ENCODE data around the gene HYAL4. TPM values are rescaled to one million over a fixed set of nuclear protein-coding genes. Genes with fewer than 3 reads are reported as not detected.

Gene HYAL4
- polyA plus RNA-seq, 1 donor = 0.05 TPM

DNA sequence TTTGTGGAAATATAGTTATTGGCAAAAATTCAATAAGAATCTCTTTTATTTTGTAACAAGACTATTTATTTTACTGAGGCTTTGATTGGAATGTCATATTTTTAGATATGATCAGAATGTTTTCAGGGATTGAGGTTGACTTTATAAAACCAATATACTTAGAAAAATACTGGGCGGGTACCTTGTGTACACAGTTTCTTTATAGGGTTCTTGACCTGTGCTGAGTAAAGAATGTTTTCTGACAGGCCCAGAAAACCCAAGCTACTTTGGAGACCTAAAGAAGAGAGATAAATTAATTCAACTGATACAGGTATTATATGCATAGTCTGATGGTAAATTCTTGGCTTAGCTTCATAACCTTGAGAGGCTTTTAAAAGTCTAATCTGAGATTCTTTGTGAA lies 56.1 kb downstream of the HYAL4 start:
- no peak for DNase-seq (ENCODE audit: low read depth)

DNA sequence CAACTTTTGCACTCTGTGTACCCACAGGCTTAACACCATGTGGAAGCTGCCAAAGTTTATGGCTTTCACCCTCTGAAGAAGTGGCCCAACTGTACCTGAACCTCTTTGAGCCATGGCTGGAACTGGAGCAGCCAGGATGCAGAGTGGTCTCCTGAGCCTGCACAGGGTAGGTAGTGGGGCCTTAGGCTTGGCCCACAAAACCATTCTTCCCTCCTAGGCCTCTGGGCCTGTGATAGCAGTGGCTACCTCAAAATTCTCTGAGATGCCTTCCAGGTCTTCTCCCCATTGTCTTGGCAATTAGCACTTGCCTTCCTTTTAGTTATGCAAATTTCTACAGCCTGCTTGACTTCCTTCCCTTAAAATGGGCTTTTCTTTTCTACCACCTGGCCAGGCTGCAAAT lies 60.7 kb downstream of the HYAL4 start:
- no peak for DNase-seq (ENCODE audit: low read depth)

DNA sequence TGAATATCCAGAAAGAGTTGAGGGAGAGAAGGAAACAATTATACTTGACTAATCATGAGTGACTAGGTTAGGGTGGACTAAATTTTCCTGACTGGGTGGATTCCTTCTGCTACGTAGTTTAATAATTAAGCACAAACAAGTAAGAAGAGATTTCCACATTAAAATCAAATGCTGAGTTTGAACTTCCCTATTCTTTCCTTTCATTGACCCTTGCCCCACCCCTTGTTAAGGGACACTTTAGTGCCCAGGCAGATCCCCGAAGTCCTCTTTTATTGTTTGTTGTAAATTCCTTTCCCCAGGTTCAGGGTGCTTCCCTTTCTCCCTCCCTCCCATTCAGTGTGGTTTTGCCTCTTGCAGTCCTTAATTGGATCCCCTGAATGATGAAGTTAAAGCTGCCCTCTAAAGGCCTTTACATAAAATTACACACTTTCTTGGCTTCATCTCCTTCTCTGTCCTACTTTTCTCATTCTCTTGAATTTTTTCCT lies 71.3 kb downstream of the HYAL4 start:
- no peak for DNase-seq (ENCODE audit: low read depth)

DNA sequence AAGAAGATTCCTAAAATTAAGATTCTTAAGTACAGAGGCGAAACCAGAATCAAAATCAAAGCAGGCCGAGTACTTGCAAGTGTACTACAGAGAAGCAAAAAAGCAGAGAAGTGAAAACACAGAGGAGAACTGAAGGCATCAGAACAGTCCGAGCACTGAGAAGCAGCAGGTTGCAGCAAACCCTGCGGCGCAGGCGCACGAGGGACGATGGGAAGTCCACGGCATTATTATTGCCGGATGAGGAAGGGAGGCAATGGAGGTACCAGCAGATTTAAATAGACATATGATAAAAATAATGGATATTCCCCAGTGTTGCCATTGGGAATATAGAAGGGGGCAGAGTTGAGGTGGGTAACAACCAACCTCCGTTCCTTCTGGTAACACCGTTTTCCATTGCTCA lies 72.9 kb downstream of the HYAL4 start:
- no peak for DNase-seq (ENCODE audit: low read depth)

DNA sequence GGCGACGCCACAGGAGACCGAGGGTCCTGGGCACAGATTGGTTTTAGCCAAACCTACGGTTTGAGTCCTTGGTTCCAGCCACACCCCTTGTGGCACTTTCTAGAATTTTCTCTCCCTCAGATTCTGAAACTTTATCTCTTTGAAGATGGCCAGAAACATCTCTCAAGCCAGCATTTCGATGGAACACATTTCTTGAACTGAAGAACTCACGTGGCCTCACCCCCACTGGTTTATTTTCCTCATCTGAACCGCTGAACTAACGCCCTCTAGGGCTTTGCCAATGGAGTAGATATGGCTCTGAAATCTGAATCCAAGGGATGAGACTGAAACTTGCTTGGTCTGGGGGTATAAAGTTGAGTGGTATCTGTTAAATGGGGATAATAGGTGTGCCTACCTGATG lies 73.3 kb downstream of the HYAL4 start:
- no peak for DNase-seq (ENCODE audit: low read depth)

DNA sequence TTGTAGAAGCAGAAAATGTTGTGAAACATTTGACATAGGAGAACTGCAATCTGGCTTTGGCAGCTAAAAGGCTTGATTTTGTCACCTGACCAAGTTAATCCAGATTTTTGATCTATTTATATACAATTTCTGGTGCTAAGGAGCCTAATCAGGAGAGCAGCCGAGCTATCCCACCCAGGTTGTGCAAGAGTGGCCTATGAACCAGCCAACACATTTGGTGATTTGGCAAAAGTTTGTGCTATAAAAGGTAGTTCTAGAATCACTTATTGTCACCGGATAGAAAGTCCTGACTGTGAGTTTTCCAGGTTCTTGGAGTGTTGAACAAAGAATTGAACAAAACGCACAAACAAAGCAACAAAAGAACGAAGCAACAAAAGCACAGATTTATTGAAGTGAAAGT lies 78.6 kb downstream of the HYAL4 start:
- no peak for DNase-seq (ENCODE audit: low read depth)

DNA sequence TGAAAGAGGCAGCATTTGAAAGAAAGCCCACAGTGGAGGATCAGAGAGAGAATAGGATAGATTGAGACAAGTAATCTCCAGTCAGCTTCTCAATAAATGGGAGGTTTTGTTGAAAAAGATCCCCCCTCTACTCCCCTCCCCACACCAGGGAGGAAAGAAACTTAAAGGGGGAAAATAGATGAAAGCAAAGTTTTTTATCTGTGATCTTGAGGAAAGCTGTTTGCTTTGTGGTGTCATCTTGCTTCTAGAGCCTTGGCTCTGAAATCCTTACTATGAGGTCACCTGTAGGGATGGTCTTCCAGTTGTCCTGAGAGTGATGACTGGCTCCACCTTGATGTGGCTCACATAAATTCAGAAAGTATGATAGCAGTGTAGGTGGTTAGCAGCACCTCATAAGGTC lies 80.0 kb downstream of the HYAL4 start, which contains the start of gene SPAM1:
SPAM1 (plus strand) TSS at position 301 of the 400 bp plus-strand sequence. CDS start 28,330 bp downstream, outside the sequence.
- no peak for DNase-seq (ENCODE audit: low read depth)

Other genes with a start within 250 kb of the HYAL4 start
- 5.6 TPM for gene ASB15, start 243.3 kb upstream of the HYAL4 start, polyA plus RNA-seq (ENCODE audit: insufficient read length)
- 326 TPM for gene LMOD2, start 189.3 kb upstream of the HYAL4 start, polyA plus RNA-seq (ENCODE audit: insufficient read length)
- gene WASL, start 96.2 kb upstream of the HYAL4 start, polyA plus RNA-seq (ENCODE audit: insufficient read length) = 29.9 TPM
- gene SPAM1, start 80.1 kb downstream of the HYAL4 start, polyA plus RNA-seq (ENCODE audit: insufficient read length) = not detected
- not detected for gene TMEM229A, start 187.9 kb downstream of the HYAL4 start, polyA plus RNA-seq (ENCODE audit: insufficient read length)

Measured in forelimb muscle (tissue), 1 donor.